Activated CD4-positive, CD25-positive, alpha-beta regulatory T cell treated with anti-CD3 and anti-CD28 coated beads, Interleukin-2, amount 50 U/mL, for 24 hours (primary cell): ENCODE measurements around the gene HPSE2.
"Not testable (repeated sequence)": the region's sequence is repeated elsewhere in the genome, so short reads cannot be mapped to it uniquely, and the experiment has no call there.

Source experiments
- ATAC-seq, 2 donors: fragments of 150-1000 bp; cut with Tn5 transposase; one replicate each; pipeline ENCODE4 v1.10.0; 2021; ENCODE audit warnings: mild to moderate bottlenecking in 1 of 2, moderate library complexity in 1 of 2

The HPSE2 gene

GRCh38 chr10:99002392-99002791 lies 233.3 kb downstream of the HPSE2 start:
- ATAC-seq = no peak

- ATAC-seq = no peak
These were observed 238.1 kb downstream of the HPSE2 start for GRCh38 chr10:98997596-98997995.

- no peak for ATAC-seq
These were observed 241.6 kb downstream of the HPSE2 start for GRCh38 chr10:98994030-98994429.

GRCh38 chr10:98983751-98984150 lies 251.9 kb downstream of the HPSE2 start:
- ATAC-seq = not testable (repeated sequence)

- ATAC-seq = no peak
These were observed 255.3 kb downstream of the HPSE2 start for GRCh38 chr10:98980353-98980752.

- ATAC-seq = no peak
These were observed 264.2 kb downstream of the HPSE2 start for GRCh38 chr10:98971464-98971863.

GRCh38 chr10:98967601-98968000 lies 268.1 kb downstream of the HPSE2 start:
- no peak for ATAC-seq

- ATAC-seq = no peak
These were observed 272.0 kb downstream of the HPSE2 start for GRCh38 chr10:98963608-98964007.

- ATAC-seq = no peak
These were observed 276.3 kb downstream of the HPSE2 start for GRCh38 chr10:98959379-98959778.

- ATAC-seq = no peak
These were observed 277.9 kb downstream of the HPSE2 start for GRCh38 chr10:98957801-98958200.

- no peak for ATAC-seq
These were observed 278.9 kb downstream of the HPSE2 start for GRCh38 chr10:98956576-98957260.

- no peak for ATAC-seq
These were observed 282.4 kb downstream of the HPSE2 start for GRCh38 chr10:98953251-98953650.

- no peak for ATAC-seq
These were observed 284.2 kb downstream of the HPSE2 start for GRCh38 chr10:98951269-98952000.

- ATAC-seq = no peak
These were observed 285.5 kb downstream of the HPSE2 start for GRCh38 chr10:98950106-98950505.

- ATAC-seq = no peak
These were observed 286.3 kb downstream of the HPSE2 start for GRCh38 chr10:98949306-98949705.

- ATAC-seq = no peak
These were observed 292.0 kb downstream of the HPSE2 start for GRCh38 chr10:98943681-98944080.

GRCh38 chr10:98929709-98930108 lies 305.9 kb downstream of the HPSE2 start:
- ATAC-seq = no peak

GRCh38 chr10:98925651-98926050 lies 310.0 kb downstream of the HPSE2 start:
- no peak for ATAC-seq

GRCh38 chr10:98924526-98924925 lies 311.1 kb downstream of the HPSE2 start:
- ATAC-seq = no peak

- ATAC-seq = no peak
These were observed 314.3 kb downstream of the HPSE2 start for GRCh38 chr10:98921316-98921715.

GRCh38 chr10:98920807-98921206 lies 314.8 kb downstream of the HPSE2 start:
- no peak for ATAC-seq

- ATAC-seq = no peak
These were observed 315.3 kb downstream of the HPSE2 start for GRCh38 chr10:98920360-98920759.

- ATAC-seq = no peak
These were observed 315.8 kb downstream of the HPSE2 start for GRCh38 chr10:98919899-98920298.

- no peak for ATAC-seq
These were observed 317.8 kb downstream of the HPSE2 start for GRCh38 chr10:98917828-98918227.
